NOMO-1 (cell line): ENCODE results near the gene HTT.
"Not testable (repeated sequence)": the region's sequence is repeated elsewhere in the genome, so short reads cannot be mapped to it uniquely, and the experiment has no call there.

Source experiments
- DNase-seq, 2 experiments: peaks; one replicate each; lab custom pipeline; 2025; ENCODE audit not compliant: unreplicated experiment in 2 of 2; lab: John Stamatoyannopoulos, UW

Gene HTT

GRCh38 chr4:3044870-3045819 lies 29.3 kb upstream of the HTT start:
- DNase-seq = peak; percentile 49 to 53

DNA sequence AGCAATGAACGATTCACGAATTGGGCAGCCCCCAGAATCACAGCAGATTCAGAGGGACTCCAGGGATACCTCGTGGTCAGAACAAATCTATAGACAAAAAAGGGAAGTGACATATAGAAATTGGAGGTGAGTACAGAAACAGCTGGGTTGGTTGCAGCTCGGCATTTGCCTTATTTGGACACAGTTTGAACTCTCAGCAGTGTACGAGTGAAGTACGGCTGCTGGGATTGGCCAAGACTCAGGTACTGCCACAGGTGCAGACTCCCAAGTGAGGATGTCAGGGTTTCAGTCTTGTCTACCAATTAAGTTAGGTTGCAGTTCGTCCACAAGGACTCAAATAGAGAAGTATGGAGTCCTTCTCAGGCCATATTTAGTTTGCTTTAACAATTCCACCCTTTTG lies 28.3 kb upstream of the HTT start:
- peak; percentile 45 to 51 for DNase-seq

DNA sequence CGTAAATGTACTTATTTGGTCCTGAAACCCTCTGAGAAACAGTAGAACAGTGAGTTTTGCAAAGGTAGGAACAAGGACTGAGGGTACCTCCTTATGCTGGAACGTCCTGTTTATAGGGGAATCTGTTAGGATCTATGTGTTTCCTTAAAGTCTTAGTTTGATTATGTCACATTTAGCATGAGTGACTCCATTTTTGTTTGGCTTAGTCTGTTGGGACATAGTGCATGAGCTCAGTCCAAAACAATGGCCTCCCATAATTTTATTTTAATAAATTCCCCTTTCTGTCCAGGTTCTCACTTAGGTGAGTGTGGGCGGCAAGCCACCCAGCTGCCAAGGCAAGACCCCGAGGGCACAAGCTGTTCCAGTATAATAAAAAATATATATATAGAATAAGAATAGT lies 27.9 kb upstream of the HTT start:
- no peak for DNase-seq

DNA sequence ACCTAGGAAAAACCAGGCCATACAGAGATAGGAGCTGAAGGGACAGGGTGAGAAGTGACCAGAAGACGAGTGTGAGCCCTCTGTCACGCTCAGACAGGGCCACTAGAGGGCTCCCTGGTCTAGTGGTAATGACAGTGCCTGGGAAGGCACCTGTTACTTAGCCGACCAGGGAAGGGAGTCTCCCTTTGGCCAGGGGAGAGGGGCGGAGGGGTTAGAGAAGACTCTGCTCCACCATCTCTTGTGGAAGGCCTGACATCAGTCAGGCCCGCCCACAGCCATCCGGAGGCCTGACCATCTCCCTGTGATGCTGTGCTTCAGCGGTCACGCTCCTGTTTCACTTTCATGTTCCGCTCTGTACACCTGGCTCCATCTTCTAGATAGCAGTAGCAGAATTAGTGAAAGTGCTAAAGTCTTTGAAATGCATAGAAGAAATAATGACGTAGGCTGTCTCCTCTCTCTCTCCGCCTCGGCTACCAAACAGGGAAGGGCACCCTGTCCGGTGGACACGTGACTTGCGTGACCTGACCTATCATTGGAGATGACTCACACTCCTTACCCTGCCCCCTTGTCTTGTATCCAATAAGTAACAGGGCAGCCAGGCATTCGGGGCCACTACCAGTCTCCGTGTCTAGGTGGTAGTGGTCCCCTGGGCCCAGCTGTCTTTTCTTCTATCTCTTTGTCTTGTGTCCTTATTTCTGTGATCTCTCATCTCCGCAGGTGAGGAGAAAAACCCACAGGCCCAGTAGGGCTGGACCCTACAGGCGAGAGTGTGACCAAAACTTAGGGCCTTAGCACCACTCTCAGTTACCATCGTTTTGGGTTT lies 26.8 kb upstream of the HTT start:
- DNase-seq = peak; percentile 22 to 36

- not testable (repeated sequence) for DNase-seq
Measured at GRCh38 chr4:3051141-3051897, 23.2 kb upstream of the HTT start.

GRCh38 chr4:3054169-3054759 lies 20.2 kb upstream of the HTT start:
- no peak for DNase-seq

DNA sequence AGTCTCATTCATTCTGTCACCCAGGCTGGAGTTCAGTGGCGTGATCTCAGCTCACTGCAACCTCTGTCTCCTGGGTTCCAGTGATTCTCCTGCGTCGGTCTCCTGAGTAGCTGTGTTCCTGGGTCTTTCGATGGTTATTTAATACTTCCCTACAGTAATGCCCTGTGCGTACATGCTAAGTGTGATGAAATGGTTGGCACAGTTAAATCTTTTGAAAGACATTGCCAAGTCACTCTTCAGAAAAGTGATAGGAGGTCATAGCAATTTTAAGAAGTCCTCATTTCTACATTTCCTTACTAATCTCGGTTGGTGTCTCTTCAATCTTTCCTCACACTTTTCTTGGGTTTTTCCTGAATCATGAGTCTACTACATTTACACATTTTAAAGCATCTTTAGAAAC lies 14.5 kb upstream of the HTT start:
- DNase-seq = peak in 1 of 2 experiments; percentile 24

GRCh38 chr4:3060946-3061345 lies 13.5 kb upstream of the HTT start:
- DNase-seq = no peak

GRCh38 chr4:3062471-3062870 lies 12.0 kb upstream of the HTT start:
- peak; percentile 78 to 82 for DNase-seq

- DNase-seq = no peak
Measured at GRCh38 chr4:3065551-3065950, 8.9 kb upstream of the HTT start.

DNA sequence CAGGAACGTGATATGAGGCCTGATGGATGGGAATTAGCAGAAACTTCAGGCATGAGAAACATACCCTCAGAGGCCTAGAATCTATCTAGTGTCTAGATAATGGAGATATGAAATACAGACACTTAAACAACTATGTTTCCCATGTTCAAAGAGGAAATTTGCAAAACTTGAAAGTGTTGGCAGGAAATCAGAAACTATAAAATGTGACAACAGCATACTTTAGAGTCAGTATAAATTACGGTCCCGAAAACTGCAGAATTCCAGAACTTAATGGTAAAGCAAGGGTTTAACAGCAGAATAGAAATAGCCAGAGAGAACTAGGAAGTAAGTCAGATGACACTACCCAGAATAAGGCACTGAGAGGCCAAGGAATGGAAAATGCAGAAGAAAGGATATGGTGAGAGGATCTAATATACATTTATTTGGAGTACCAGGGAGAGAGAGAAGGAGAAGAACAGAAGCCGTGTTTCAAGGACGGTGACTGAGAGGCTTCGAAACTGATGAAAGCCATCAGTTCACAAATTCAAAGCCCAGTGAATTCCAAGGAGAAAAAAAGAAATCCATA lies 7.6 kb upstream of the HTT start:
- DNase-seq = no peak

DNA sequence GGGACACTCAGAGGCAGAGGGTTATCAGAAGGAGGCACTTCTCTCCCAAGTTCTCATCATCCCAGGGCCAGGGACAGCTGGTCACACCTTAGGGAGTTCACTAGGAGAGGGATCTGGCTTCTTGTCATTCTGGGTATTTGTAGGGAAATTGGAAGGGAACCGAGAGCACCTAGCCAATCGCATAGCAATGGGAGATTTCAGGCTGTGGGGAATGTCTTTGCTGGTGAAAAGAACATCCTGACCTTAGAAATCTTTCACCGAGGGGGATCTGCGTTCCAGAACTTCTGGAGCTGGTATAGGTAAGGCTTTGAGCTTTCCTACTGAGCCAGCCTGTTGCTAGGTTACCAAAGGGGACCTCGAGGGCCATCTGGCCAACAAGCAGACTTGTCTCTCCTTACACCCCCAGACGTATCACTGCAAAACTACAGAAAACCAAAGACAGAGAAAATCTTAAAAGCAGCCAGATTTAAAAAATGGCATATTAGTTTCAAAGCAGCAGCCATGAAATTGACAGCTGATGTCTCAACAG lies 6.9 kb upstream of the HTT start:
- DNase-seq = no peak

- DNase-seq = no peak
Measured at GRCh38 chr4:3069661-3070199, 4.8 kb upstream of the HTT start.

- no peak for DNase-seq
Measured at GRCh38 chr4:3070709-3071500, 3.6 kb upstream of the HTT start.

DNA sequence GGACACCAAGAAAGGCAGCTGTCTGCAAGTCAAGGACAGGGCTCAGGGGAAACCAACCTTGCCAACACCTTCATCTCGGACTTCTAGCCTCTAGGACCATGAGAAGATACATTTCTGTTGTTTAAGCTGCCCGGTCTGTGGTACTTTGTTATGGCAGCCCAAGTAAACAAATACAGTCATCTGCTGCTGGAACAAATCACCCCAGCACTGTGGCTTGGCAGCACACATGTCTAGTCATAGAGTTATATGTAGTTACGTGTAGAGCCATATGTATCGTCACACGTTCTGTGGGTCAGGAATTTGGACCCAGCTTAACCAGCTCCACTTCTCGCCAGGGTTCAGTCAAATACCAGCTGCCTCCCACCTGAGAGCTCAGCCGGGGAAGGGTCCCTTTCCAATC lies 2.7 kb upstream of the HTT start:
- DNase-seq = no peak

- DNase-seq = no peak
Measured at GRCh38 chr4:3073158-3074077, 1.1 kb upstream of the HTT start.

DNA sequence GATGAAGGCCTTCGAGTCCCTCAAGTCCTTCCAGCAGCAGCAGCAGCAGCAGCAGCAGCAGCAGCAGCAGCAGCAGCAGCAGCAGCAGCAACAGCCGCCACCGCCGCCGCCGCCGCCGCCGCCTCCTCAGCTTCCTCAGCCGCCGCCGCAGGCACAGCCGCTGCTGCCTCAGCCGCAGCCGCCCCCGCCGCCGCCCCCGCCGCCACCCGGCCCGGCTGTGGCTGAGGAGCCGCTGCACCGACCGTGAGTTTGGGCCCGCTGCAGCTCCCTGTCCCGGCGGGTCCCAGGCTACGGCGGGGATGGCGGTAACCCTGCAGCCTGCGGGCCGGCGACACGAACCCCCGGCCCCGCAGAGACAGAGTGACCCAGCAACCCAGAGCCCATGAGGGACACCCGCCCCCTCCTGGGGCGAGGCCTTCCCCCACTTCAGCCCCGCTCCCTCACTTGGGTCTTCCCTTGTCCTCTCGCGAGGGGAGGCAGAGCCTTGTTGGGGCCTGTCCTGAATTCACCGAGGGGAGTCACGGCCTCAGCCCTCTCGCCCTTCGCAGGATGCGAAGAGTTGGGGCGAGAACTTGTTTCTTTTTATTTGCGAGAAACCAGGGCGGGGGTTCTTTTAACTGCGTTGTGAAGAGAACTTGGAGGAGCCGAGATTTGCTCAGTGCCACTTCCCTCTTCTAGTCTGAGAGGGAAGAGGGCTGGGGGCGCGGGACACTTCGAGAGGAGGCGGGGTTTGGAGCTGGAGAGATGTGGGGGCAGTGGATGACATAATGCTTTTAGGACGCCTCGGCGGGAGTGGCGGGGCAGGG lies 568 bp downstream of the HTT start:
- peak; percentile 24 to 65 for DNase-seq
